ENCODE measurements around the gene ICAM2.

Gene ICAM2

GRCh38 chr17:63955791-63956190, 64.6 kb downstream of the ICAM2 start:
- ATAC-seq (ENCODE audit: low read depth) = no peak
- Mint-ChIP-seq H3K4me1 (peaks cover 25% of the 10 kb centered on the region), H3K27me3 (no peaks in the 10 kb centered on the region), H3K9me3 (no peaks in the 10 kb centered on the region), H3K36me3 (no peaks in the 10 kb centered on the region), H3K4me3 (no peak overlapping the region), H3K27ac (peak overlapping the region; percentile 92)
- DNase-seq (ENCODE audit: low spot score in 2 of 2) = no peak

- ATAC-seq (ENCODE audit: low read depth) = no peak
- Mint-ChIP-seq H3K4me3 (no peak overlapping the region), H3K27ac (peak overlapping the region; percentile 92), H3K9me3 (no peaks in the 10 kb centered on the region), H3K27me3 (no peaks in the 10 kb centered on the region), H3K36me3 (no peaks in the 10 kb centered on the region), H3K4me1 (peaks cover 25% of the 10 kb centered on the region)
- DNase-seq (ENCODE audit: low spot score in 2 of 2) = no peak
Measured at GRCh38 chr17:63955232-63955631, 65.2 kb downstream of the ICAM2 start.

- peak overlapping the region; percentile 92 for H3K27ac Mint-ChIP-seq
- ATAC-seq (ENCODE audit: low read depth) (peak; percentile 87), DNase-seq (ENCODE audit: low spot score in 2 of 2) (peak; percentile 57 to 60)
- H3K36me3 Mint-ChIP-seq = no peaks in the 10 kb centered on the region
- peak overlapping the region; percentile 81 for H3K4me3 Mint-ChIP-seq
- H3K4me1 Mint-ChIP-seq = peaks cover 23% of the 10 kb centered on the region
- no peaks in the 10 kb centered on the region for H3K27me3 Mint-ChIP-seq
- no peaks in the 10 kb centered on the region for H3K9me3 Mint-ChIP-seq
Measured at GRCh38 chr17:63954402-63955063, 65.9 kb downstream of the ICAM2 start.
